Keratinocyte (primary cell): ENCODE data around the gene BCAM. TPM values are rescaled to one million over a fixed set of nuclear protein-coding genes. Genes with fewer than 3 reads are reported as not detected.
"Not testable (repeated sequence)": the region's sequence is repeated elsewhere in the genome, so short reads cannot be mapped to it uniquely, and the experiment has no call there.

Source experiments
- DNase-seq: peaks from one replicate; pipeline ENCODE4 v3.0.0-alpha.2; 2011; ENCODE audit warnings: low read depth, missing footprints, low spot score
- FAIRE-seq: peaks from 2 replicates; lab custom pipeline; 2011; peaks lifted over from hg19 to GRCh38; lab: Jason Lieb, UNC
- H2AFZ ChIP-seq: 2 replicates; pipeline ENCODE4 v1.6.0; 2012; ENCODE audit warnings: low read length, control low read depth, inconsistent platforms; ENCODE audit not compliant: control insufficient read depth
- H3K27ac ChIP-seq: 2 replicates; pipeline ENCODE4 v1.5.1; 2011; ENCODE audit warnings: low read length; ENCODE audit not compliant: control insufficient read depth, insufficient read depth
- H3K27me3 ChIP-seq: 3 replicates; pipeline ENCODE4 v1.6.0; 2011; ENCODE audit warnings: low read length; ENCODE audit not compliant: control insufficient read depth, insufficient read depth; ENCODE audit errors: extremely low read depth
- H3K36me3 ChIP-seq, 2 experiments: 2 replicates in 1 of 2; 3 replicates in 1 of 2; pipeline ENCODE4 v1.5.1; 2011; ENCODE audit warnings: low read length in 2 of 2, mild to moderate bottlenecking in 1 of 2; ENCODE audit not compliant: control insufficient read depth in 2 of 2, insufficient read depth in 2 of 2; ENCODE audit errors: extremely low read depth in 1 of 2
- H3K4me1 ChIP-seq: 3 replicates; pipeline ENCODE4 v1.5.1; 2011; ENCODE audit warnings: low read length; ENCODE audit not compliant: control insufficient read depth, insufficient read depth; ENCODE audit errors: extremely low read depth
- H3K4me2 ChIP-seq: 3 replicates; pipeline ENCODE4 v1.6.0; 2011; ENCODE audit warnings: low read depth, low read length; ENCODE audit not compliant: control insufficient read depth, insufficient read depth; ENCODE audit errors: extremely low read depth
- H3K4me3 ChIP-seq, 3 experiments: fragments of 200-600 bp in 1 of 3; sonication (generic) in 1 of 3; 2 replicates in 2 of 3; 3 replicates in 1 of 3; pipeline ENCODE4 v1.5.1; 2011 to 2016; ENCODE audit warnings: low read length in 3 of 3, mild to moderate bottlenecking in 3 of 3, control low read depth in 2 of 3, inconsistent platforms in 1 of 3, low read depth in 1 of 3, mixed read lengths in 1 of 3, mixed run types in 1 of 3, moderate library complexity in 1 of 3; ENCODE audit not compliant: control insufficient read depth in 2 of 3, insufficient read depth in 2 of 3; ENCODE audit errors: extremely low read depth in 1 of 3
- H3K79me2 ChIP-seq: 2 replicates; pipeline ENCODE4 v1.6.0; 2012; ENCODE audit warnings: low read length; ENCODE audit not compliant: control insufficient read depth, insufficient read depth
- H3K9ac ChIP-seq: 3 replicates; pipeline ENCODE4 v1.6.0; 2011; ENCODE audit warnings: low read length; ENCODE audit not compliant: control insufficient read depth, insufficient read depth; ENCODE audit errors: extremely low read depth
- H3K9me1 ChIP-seq: 3 replicates; pipeline ENCODE4 v1.6.0; 2011; ENCODE audit warnings: low read length; ENCODE audit not compliant: control insufficient read depth, insufficient read depth; ENCODE audit errors: extremely low read depth
- H3K9me3 ChIP-seq: 2 replicates; pipeline ENCODE4 v1.5.1; 2012; ENCODE audit warnings: low read depth, low read length; ENCODE audit not compliant: control insufficient read depth
- H4K20me1 ChIP-seq: 3 replicates; pipeline ENCODE4 v1.6.0; 2011; ENCODE audit warnings: low read length; ENCODE audit not compliant: control insufficient read depth, insufficient read depth; ENCODE audit errors: extremely low read depth
- EZH2 ChIP-seq: IDR thresholded peaks from one replicate; pipeline ENCODE4 v1.6.1; 2012; ENCODE audit warnings: inconsistent platforms, mild to moderate bottlenecking, low read length, moderate library complexity
- dilution Hi-C: fragments of 300-500 bp; cut with MboI; formaldehyde crosslinking; loops from one replicate; pipeline ENCODE4 v1.7.0; 2020; ENCODE audit warnings: low sequenced_read_pairs; ENCODE audit not compliant: extremely low pct_ligation_motif_present
- polyA plus RNA-seq, 5 experiments: library from polyadenylated mRNA; depleted of rRNA in 3 of 5; stranded (reverse) in 3 of 5; stranded (forward) in 1 of 5; unstranded in 1 of 5; fragments of >200 nt; gene quantifications; 1 replicate in 1 of 5; 2 replicates in 3 of 5; 3 replicates in 1 of 5; pipeline versions ENCODE4 v1.2.1 to v1.2.3, GENCODE V29; 2011 to 2012; ENCODE audit warnings: missing spikeins in 2 of 5, low read depth in 1 of 5, low replicate concordance in 1 of 5
- TF ChIP-seq, protein P1 (sequence below), 3 experiments: IDR thresholded peaks in 1 of 3; conservative IDR thresholded peaks in 1 of 3; optimal IDR thresholded peaks in 1 of 3; 2 replicates in 2 of 3; 3 replicates in 1 of 3; pipeline versions ENCODE3 to v1.5.1; 2011; ENCODE audit warnings: low read length in 3 of 3, mild to moderate bottlenecking in 3 of 3, moderate library complexity in 2 of 3, control low read depth in 1 of 3, inconsistent platforms in 1 of 3; ENCODE audit not compliant: insufficient read depth in 2 of 3; ENCODE audit errors: extremely low read depth in 1 of 3

BCAM gene
- polyA plus RNA-seq, 1 donor (not counting 4 experiments of a cell fraction or from before 2014, with no cell fraction given), result 13.6 TPM

DNA sequence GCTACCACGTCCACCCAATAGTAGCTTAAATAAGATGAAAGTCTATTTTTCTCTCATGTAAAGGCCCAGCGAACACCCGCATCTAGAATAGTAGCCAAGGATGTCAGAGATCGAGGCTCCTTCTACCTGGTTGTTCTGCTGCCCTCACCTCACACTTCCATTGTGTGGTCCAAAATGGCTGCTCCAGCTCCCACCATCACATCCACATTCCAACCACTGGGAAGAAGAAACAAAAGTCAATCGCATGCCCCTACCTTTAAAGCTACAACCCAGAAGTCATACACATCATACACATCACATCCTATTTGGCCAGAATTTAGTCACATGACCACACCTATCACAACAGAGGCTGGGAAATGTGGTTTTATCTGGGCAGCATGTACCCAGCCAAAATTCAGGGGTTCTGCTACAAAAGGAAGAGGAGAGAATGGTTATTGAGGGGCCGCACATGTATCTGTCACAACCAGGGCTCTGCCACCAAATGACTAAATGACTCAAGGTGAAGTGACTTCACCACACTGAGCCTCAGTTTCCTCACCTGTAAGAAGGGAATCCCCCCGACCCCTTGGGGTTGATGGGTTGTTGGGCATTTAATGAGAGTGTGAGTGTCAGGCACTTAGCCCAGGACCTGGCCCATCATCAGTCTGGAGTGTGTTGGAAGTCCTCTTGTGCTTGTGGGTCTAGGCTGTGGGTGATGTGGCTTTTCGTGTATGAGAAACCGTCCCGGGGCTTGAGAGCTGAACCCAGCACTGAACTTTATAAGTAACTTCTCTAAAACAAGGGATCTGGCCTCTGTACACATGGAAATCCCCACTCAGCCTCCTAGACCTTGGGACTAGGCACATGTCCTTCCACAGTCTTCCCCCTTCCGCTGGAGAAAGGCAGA is 41.4 kb upstream of the BCAM start:
- FAIRE-seq (no peak), DNase-seq (no peak)
- H3K9me3 ChIP-seq, result no peaks in the 10 kb centered on the region
- H2AFZ ChIP-seq, result no peak overlapping the region
- dilution Hi-C loops, result no loop called here
- H4K20me1 ChIP-seq, result no peaks in the 10 kb centered on the region
- TF ChIP-seq, protein P1, sequence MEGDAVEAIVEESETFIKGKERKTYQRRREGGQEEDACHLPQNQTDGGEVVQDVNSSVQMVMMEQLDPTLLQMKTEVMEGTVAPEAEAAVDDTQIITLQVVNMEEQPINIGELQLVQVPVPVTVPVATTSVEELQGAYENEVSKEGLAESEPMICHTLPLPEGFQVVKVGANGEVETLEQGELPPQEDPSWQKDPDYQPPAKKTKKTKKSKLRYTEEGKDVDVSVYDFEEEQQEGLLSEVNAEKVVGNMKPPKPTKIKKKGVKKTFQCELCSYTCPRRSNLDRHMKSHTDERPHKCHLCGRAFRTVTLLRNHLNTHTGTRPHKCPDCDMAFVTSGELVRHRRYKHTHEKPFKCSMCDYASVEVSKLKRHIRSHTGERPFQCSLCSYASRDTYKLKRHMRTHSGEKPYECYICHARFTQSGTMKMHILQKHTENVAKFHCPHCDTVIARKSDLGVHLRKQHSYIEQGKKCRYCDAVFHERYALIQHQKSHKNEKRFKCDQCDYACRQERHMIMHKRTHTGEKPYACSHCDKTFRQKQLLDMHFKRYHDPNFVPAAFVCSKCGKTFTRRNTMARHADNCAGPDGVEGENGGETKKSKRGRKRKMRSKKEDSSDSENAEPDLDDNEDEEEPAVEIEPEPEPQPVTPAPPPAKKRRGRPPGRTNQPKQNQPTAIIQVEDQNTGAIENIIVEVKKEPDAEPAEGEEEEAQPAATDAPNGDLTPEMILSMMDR (optimal IDR thresholded peaks at IDR 0.05 in 1 of 3, IDR thresholded peaks at IDR 0.05 in 1 of 3, conservative IDR thresholded peaks at IDR 0.05 in 1 of 3; ENCODE audit: extremely low read depth in 1 of 3, insufficient read depth in 2 of 3, low read length in 3 of 3), result no peak
- TF ChIP-seq EZH2, result no peak
- no peaks in the 10 kb centered on the region for H3K9me1 ChIP-seq
- H3K4me1 ChIP-seq, result peaks cover 5% of the 10 kb centered on the region
- H3K4me2 ChIP-seq, result no peak overlapping the region
- no peaks in the 10 kb centered on the region for H3K27me3 ChIP-seq
- H3K79me2 ChIP-seq, result no peaks in the 10 kb centered on the region
- no peak overlapping the region for H3K4me3 ChIP-seq
- H3K9ac ChIP-seq, result no peak overlapping the region
- no peaks in the 10 kb centered on the region for H3K36me3 ChIP-seq
- H3K27ac ChIP-seq, result no peak overlapping the region

DNA sequence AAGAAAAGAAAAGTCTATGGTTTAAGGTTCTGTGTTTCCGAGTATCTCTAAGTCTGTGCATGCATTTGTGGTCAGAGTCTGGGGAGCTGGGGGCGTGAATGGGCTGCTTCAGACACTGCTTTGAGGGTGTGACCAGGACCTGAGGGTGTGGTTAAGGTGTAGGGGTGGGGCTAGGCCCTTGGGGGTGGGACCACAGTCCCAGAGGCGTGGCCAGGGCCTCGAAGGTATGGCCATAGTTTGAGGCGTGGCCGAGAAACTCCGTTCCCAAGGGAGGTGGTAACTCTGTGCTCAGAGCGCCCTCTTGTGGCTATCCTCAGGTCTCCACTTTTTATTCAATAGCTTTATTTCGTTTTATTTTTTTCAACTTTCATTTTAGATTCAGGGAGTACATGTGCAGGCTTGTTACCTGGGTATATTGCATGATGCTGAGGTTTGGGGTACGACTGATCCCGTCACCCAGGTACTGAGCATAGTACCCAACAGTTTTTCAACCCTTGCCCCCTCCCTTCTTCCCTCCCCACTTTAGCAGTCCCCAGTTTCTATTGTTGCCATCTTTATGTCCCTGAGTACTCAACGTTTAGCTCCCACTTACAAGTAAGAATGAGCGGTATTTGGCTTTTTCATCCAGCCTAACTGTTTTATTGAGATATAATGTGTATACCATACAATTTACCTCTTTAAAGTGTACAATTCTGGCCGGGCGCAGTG is 38.2 kb upstream of the BCAM start:
- DNase-seq, result peak; percentile 96
- Histone ChIP-seq H4K20me1 (no peaks in the 10 kb centered on the region), H3K9me1 (no peaks in the 10 kb centered on the region), H3K9me3 (no peaks in the 10 kb centered on the region), H3K27ac (peak overlapping the region; percentile 52), H3K4me2 (peak overlapping the region; percentile 62), H3K4me1 (peaks cover 30% of the 10 kb centered on the region), H3K27me3 (no peaks in the 10 kb centered on the region), H3K9ac (peak overlapping the region; percentile 33), H2AFZ (peak overlapping the region; percentile 91), H3K36me3 (no peaks in the 10 kb centered on the region), H3K79me2 (no peaks in the 10 kb centered on the region), H3K4me3 (peak overlapping the region in 1 of 3 experiments; percentile 48)
- FAIRE-seq, result peak; percentile 96
- TF ChIP-seq EZH2, result no peak
- TF ChIP-seq, protein P1 (optimal IDR thresholded peaks at IDR 0.05 in 1 of 3, IDR thresholded peaks at IDR 0.05 in 1 of 3, conservative IDR thresholded peaks at IDR 0.05 in 1 of 3; ENCODE audit: extremely low read depth in 1 of 3, insufficient read depth in 2 of 3, low read length in 3 of 3), result peak; percentile 62 to 78 (median 64)
- dilution Hi-C loops, result no loop called here

DNA sequence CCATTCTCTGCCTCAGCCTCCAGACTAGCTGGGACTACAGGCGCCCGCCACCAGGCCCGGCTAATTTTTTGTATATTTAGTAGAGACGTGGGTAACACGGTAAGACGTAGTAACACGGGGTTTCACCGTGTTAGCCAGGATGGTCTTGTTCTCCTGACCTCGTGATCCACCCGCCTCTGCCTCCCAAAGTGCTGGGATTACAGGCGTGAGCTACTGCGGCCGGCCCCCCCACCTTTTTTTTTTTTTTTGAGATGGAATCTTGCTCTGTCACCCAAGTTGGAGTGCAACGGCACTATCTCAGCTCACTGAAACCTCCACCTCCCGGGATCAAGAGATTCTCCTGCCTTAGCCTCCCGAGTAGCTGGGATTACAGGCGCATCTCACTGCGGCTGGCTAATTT is 36.8 kb upstream of the BCAM start:
- DNase-seq, H3K27me3 ChIP-seq, H2AFZ ChIP-seq, H3K27ac ChIP-seq, H3K9ac ChIP-seq, dilution Hi-C loops, H3K4me2 ChIP-seq, H4K20me1 ChIP-seq, H3K9me3 ChIP-seq, H3K36me3 ChIP-seq, H3K9me1 ChIP-seq, FAIRE-seq, H3K79me2 ChIP-seq, H3K4me3 ChIP-seq: not testable (repeated sequence)
- peaks cover 41% of the 10 kb centered on the region for H3K4me1 ChIP-seq
